Large intestine (tissue), 3 donors: ENCODE data around the gene RNF4. TPM values are rescaled to one million over a fixed set of nuclear protein-coding genes. Genes with fewer than 3 reads are reported as not detected.

ENCODE experiments used
- DNase-seq, 2 donors: peaks; one replicate each; pipeline versions ENCODE4 v3.0.0 to v3.0.0-alpha.2; 2013
- H3K27ac ChIP-seq: one replicate; pipeline ENCODE4 v1.5.1; 2013; ENCODE audit warnings: low read length
- H3K27me3 ChIP-seq: 2 replicates; pipeline ENCODE4 v1.6.1; 2013; ENCODE audit warnings: low read length; ENCODE audit not compliant: control insufficient read depth, insufficient read depth
- H3K36me3 ChIP-seq: 2 replicates; pipeline ENCODE4 v1.6.1; 2013; ENCODE audit warnings: low read length; ENCODE audit not compliant: control insufficient read depth, insufficient read depth
- H3K4me1 ChIP-seq: one replicate; pipeline ENCODE4 v1.6.1; 2013; ENCODE audit warnings: low read length; ENCODE audit not compliant: control insufficient read depth, insufficient read depth
- H3K4me3 ChIP-seq: one replicate; pipeline ENCODE4 v1.5.1; 2013; ENCODE audit warnings: low read length
- H3K9me3 ChIP-seq: one replicate; pipeline ENCODE4 v1.6.1; 2013; ENCODE audit warnings: mild to moderate bottlenecking, low read depth, low read length, moderate library complexity; ENCODE audit not compliant: control insufficient read depth
- WGBS: methylation state at CpG from one replicate; pipeline ENCODE4 v1.1.5; 2013; ENCODE audit warnings: low lambda C conversion rate; ENCODE audit not compliant: insufficient coverage; 5-methylcytosine and 5-hydroxymethylcytosine counted together
- polyA plus RNA-seq: library from polyadenylated mRNA; unstranded; fragments of 120-200 nt; gene quantifications from one replicate; pipeline ENCODE4 v1.2.1, GENCODE V29; 2013

Gene RNF4
- polyA plus RNA-seq, 1 donor = 37.9 TPM

DNA sequence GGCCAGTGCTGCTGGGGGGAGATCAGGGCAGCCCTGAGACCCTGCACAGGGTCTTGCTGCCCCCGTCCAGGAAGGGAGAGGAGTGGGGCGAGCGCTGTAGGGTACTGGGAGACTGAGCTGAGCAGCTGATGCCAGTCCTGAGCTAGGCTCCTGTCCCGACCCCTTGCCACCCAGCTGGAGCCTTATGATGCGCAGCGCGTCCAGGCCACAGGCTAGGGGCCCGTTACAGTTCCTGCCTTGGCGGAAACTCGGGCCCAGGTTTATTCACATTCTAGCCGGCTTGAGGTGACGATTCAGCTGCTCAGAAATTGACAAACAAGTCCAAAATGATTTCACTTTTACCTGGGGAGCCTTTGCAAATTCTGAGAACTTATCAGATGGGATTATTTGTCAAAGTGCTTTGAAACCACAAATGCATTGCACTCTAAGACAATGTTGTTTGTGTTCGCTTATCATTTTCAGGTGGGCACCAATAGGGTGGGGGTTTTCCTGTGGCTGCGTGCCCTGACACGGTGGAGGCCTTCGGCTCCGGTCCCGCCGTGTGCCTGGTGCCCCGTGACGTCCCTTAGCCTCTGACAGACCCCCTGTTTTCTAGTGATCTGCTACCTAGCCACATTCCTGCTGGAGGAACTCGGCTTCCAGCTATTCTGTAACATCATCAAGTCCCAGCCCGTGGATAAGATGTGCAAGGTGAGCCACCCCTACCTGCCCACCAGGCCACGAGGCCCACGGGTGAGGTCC lies 31.3 kb upstream of the RNF4 start:
- H3K36me3 ChIP-seq = no peaks in the 10 kb centered on the region
- no peak overlapping the region for H3K4me3 ChIP-seq
- DNase-seq = no peak
- peaks cover 4% of the 10 kb centered on the region for H3K4me1 ChIP-seq
- H3K27ac ChIP-seq = no peak overlapping the region
- WGBS = 30% methylated on average over 2 of the region's 25 CpGs
- H3K9me3 ChIP-seq = no peaks in the 10 kb centered on the region
- H3K27me3 ChIP-seq = no peaks in the 10 kb centered on the region

DNA sequence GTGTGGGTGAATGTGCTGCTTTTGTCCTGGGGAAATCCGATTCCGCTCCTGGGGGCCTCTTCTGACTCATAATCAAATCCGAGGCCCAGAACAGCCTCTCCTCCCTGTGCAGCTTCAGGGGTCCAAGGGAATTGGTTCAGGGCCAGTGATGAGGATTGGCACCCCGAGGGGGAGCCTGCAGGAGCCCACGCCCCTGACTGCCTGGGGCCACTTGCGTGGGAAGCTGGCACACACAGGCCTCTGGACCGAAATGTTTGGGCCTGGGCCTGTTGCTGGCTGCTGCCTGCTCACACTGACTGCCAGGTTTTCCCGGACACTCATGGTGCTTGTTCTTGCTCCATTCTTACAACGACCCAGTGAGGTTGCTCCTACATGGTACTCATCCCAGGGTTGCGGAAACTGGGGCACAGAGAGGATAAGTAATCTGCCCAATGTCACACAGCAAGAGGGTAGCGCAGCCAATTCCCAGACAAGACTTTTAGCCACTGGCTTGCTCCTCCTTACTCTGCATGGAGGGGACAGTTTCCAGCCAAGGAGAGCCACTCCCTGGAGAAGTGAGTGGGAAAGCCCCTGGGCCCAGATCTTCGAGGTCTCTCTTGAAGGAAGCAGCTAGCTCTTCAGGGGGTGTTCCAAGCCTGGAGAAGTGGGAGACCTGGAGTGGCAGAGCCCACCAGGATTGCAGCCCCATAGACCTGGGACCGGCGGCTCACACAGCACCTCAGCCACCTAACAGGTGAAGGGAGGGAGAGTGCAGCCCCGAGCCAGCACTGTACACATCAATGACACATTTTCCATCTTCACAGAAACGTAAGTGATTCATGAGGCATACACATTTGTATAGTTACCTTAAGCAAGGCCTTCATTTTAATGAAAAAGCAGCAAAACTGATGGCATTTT lies 29.8 kb upstream of the RNF4 start:
- H3K9me3 ChIP-seq = no peaks in the 10 kb centered on the region
- no CpG with 5 or more reads among the region's 16 CpGs for WGBS
- no peak for DNase-seq

DNA sequence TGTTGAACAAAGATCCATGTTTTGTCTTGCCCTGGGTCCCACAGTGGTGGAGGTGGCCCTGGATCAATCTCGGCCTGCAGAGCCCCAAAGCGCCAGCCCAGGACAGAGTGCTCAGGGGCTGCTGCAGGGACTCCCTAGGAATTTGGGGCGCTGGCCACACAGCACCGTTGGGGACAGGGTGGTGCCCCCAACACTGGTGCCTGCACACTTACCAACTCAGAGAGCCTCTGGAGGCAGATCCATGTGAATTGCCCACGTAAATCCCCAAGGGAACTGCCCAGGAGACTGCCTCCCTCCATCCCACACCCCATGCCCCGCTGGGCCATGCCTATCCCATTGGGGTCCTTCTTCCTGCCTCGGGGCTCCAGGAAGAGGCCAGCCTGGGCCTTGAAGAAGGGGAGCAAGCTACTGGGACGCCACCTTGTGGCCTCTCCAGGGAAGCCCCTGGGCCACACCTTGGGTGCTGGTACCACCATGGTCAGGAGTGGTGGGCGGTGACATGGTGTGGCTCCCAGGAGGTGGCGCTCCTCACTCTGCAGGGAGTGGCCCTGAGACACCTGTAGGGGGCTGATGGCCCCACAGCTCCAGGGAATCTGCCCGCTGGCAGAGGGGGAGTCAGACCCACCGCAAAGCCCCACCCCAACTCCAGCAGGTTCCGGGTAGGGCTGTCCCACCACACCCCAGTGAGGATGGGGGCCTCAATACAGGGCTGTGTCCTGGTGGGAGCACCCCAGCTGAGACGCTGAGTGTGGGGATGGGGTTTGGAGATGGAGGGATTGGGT lies 27.3 kb upstream of the RNF4 start:
- Histone ChIP-seq H3K4me3 (no peak overlapping the region), H3K36me3 (no peaks in the 10 kb centered on the region), H3K9me3 (no peaks in the 10 kb centered on the region), H3K27ac (no peak overlapping the region), H3K4me1 (peaks cover 4% of the 10 kb centered on the region), H3K27me3 (no peaks in the 10 kb centered on the region)
- DNase-seq = peak; percentile 69 to 76
- WGBS = no CpG with 5 or more reads among the region's 14 CpGs

More for the DNA sequence above, 29.8 kb upstream of the RNF4 start:
- H3K4me1 ChIP-seq = peaks cover 4% of the 10 kb centered on the region
- H3K27ac ChIP-seq = no peak overlapping the region
- no peaks in the 10 kb centered on the region for H3K27me3 ChIP-seq
- H3K4me3 ChIP-seq = no peak overlapping the region
- no peaks in the 10 kb centered on the region for H3K36me3 ChIP-seq

DNA sequence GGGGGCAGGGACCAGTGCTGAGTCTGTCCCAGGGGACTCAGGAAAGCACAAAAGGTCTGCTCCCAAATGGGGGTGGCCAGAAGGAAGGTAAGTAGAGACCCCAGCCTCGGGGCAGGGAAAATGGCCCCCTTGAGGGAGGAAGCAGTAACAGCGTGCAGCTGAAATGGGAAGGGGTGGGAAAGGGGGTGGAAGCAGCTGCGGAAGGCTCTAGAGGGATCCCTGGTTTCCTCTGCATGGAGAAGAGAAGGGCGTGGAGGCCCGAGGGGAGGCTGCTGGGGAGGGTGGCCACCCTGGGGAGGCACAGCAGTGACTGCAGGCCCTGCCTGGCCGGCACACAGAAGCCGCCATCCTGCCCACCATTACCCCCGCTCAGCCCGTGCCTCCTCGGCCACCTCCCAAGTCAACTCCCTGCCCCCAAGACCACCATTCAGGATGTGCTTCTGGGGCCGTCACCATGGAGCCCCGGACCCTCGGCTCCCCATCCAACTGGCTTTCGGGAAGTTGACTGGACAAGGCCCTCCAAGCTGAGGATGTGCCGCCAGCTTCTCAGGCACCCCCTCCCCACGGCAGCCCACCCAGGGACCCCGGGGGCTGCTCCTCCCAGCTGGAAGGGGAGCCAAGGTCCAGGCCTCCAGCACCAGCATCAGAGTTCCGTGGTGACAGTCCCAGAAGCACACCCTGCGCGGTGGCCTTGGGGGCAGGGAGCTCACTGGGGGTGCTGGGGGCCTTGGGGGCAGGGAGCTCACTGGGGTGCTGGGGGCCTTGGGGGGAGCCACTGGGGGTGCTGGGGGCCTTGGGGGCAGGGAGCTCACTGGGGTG lies 26.5 kb upstream of the RNF4 start:
- no CpG with 5 or more reads among the region's 20 CpGs for WGBS
- Histone ChIP-seq H3K27me3 (no peaks in the 10 kb centered on the region), H3K4me3 (no peak overlapping the region), H3K9me3 (peaks cover 7% of the 10 kb centered on the region), H3K27ac (no peak overlapping the region), H3K36me3 (no peaks in the 10 kb centered on the region), H3K4me1 (peaks cover 4% of the 10 kb centered on the region)
- no peak for DNase-seq

DNA sequence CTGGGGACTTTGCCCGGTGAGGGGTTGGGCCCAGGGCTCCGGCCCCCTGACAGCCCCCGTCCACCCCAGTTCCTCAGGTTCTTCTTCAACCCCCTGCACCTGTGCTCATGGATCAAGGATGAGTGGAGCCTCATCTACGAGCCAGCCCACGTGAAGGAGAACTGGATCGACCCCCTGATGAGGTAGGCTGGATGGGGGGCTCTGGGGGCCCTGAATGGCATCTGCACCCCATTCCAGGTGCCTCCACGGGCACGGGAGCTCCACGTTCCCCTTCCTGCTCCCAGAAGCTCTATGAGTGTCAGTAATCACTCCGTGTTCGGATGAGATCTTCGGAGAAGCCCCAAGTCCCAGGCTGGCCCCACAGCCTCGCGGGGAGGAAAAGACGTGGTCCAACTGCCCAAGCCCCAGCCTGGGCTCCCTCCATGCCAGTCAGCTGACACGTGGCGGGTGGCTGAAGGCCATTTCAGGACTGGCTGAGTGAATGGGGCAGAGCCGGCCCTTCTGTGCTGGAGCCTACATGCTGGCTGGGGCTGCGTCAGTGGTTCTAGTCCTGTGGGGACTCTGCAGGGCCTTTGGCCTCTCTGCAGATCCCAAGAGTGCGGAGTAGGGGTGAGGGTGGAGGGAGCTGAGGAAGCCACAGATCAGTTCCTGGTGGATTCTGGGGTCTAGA lies 25.7 kb upstream of the RNF4 start:
- Histone ChIP-seq H3K36me3 (no peaks in the 10 kb centered on the region), H3K27me3 (no peaks in the 10 kb centered on the region), H3K4me3 (no peak overlapping the region), H3K4me1 (peaks cover 4% of the 10 kb centered on the region), H3K9me3 (peaks cover 7% of the 10 kb centered on the region), H3K27ac (no peak overlapping the region)
- no CpG with 5 or more reads among the region's 20 CpGs for WGBS
- DNase-seq = no peak

DNA sequence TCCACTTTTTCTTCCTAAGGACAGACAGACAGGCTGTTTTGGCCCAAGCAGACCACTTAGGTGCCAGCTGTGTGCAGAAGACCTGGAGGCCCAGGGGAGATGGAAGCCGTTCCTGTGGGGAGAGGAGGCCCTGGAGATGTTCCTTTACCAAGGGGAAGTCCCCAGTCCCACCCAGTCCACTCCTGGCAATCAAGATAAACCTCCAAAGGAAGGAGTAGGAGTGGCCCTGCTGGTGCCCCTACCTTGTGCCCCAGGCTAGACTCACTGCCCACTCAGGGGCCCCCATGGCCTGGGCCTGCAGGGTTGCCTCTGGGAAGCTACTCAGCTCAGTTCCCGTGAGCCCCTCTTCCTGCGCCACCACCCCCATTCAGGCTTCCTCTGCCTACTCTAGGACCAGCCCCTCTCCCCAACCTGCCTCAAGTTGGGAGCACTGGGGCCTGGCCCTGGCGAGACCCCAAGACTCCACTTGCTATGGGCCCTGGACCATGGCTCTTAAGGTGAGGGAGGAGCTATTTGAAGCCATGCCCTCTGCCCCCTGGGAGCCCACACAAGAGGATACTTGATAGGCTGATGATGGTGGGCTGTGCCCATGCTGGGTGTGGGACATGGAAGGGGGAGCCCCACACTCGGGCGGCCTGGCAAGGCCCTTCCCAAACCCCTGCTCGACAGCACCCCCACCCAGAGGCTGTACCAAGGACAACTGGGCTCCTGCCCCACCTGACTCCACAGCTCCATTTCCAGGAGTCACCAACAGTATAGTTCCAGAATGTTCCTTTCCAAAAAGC lies 24.8 kb upstream of the RNF4 start:
- Histone ChIP-seq H3K36me3 (no peaks in the 10 kb centered on the region), H3K27ac (no peak overlapping the region), H3K27me3 (no peaks in the 10 kb centered on the region), H3K4me3 (no peak overlapping the region), H3K4me1 (peaks cover 4% of the 10 kb centered on the region), H3K9me3 (peaks cover 7% of the 10 kb centered on the region)
- WGBS = no CpG with 5 or more reads among the region's 7 CpGs
- no peak for DNase-seq

DNA sequence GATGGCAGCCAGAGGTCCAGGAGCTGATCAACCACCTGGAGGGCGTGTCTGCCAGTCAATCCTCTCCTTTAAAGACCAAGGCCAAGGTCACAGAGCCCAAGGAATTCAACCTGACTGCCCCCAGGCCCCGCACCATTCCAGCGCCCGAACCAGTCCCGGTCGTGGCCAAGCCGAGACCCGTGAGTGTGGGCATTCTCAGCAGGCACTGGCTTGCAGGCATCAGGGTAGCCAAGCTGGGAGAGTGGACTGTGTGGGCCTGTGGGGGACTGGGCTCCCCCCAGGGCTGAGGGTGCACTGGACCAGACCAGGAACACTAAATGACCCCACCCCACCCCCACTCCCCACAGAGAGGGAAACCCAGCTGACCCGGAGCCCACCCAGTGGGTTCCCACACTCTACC lies 23.8 kb upstream of the RNF4 start:
- Histone ChIP-seq H3K27ac (no peak overlapping the region), H3K27me3 (no peaks in the 10 kb centered on the region), H3K9me3 (peaks cover 7% of the 10 kb centered on the region), H3K4me1 (peaks cover 4% of the 10 kb centered on the region), H3K36me3 (no peaks in the 10 kb centered on the region), H3K4me3 (no peak overlapping the region)
- no CpG with 5 or more reads among the region's 9 CpGs for WGBS
- DNase-seq = no peak

DNA sequence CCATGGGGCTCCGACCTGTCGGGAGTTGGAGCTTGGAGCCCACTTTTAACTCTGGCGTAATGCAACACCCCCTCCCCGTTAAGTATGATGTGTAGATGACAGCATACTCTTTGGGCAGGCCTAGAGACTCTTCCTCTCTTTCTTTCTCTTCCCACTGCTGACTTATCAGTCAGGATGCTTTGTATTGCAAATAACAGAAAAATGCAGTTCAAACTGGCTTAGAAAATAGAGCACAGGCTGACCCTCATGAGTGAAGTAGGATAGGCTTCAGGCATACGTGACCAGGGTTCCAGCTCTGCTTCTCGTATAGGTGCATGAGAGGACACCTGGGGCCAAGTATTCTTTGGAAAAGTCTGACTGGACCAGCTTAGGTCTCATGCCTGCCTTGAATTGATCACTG lies 23.3 kb upstream of the RNF4 start:
- Histone ChIP-seq H3K36me3 (no peaks in the 10 kb centered on the region), H3K27me3 (no peaks in the 10 kb centered on the region), H3K27ac (no peak overlapping the region), H3K4me3 (no peak overlapping the region), H3K9me3 (peaks cover 7% of the 10 kb centered on the region), H3K4me1 (peaks cover 4% of the 10 kb centered on the region)
- WGBS = no CpG with 5 or more reads among the region's 6 CpGs
- no peak for DNase-seq
